ENCODE results near the gene IRF7. TPM values are rescaled to one million over a fixed set of nuclear protein-coding genes. Genes with fewer than 3 reads are reported as not detected.
A peak's percentile ranks its signal among the peaks of the same experiment; 100 is the strongest.

IRF7 gene
- total and polyA plus RNA-seq, 9 of the 15 experiments (the other 6 are each of a cell fraction or from before 2014, with no cell fraction given), result 0.27 to 7.6 (median 1.8) TPM

- 62% methylated on average over 19 of the region's 21 CpGs for WGBS (ENCODE audit: insufficient coverage, low coverage, missing lambda C conversion rate)
- intact Hi-C loops (cut with micrococcal nuclease) (no loop called here), in situ Hi-C loops (cut with MboI) (no loop called here)
- peaks cover 55% of the 10 kb centered on the region; the same call in 2 of the 3 replicates for H3K36me3 ChIP-seq (ENCODE audit: control insufficient read depth, insufficient read depth, low read length)
- peak overlapping the region; percentile 97 to 100 for H3K9ac ChIP-seq (ENCODE audit: insufficient read depth in 1 of 2, low read depth in 2 of 2, low read length in 2 of 2)
- ChIA-PET POLR2A (interaction anchor here (0.6 to 2.0 kb wide), 4 partner anchors 9 to 26 kb away, joined by 3 to 6 read pairs (median 5); no protein-coding TSS in a partner anchor), CTCF (ENCODE audit: low intra/inter-chr PET ratio) (no interaction called here)
- BruUV-seq (replicated peaks), result no TSS peak
- peaks cover 40 to 61% of the 10 kb centered on the region in 2 experiments for H3K4me1 ChIP-seq (replicated peaks in 1 of 2; ENCODE audit: control insufficient read depth in 2 of 2, insufficient read depth in 2 of 2, low read length in 2 of 2)
- peak overlapping the region; percentile 20; the same call in 1 of the 3 replicates for H3K27ac ChIP-seq (ENCODE audit: extremely low read depth, low read depth, low read length)
- peaks cover 85% of the 10 kb centered on the region for H3K79me2 ChIP-seq (ENCODE audit: control insufficient read depth, insufficient read depth, low read length)
- no peak for ATAC-seq
- peaks cover 43% of the 10 kb centered on the region for H4K20me1 ChIP-seq (replicated peaks; ENCODE audit: control insufficient read depth, insufficient read depth, low read length)
- no peak for FAIRE-seq
- H3K9me1 ChIP-seq (ENCODE audit: control insufficient read depth, insufficient read depth, low read length), result peaks cover 16% of the 10 kb centered on the region
- peak overlapping the region; percentile 90 for H3K4me3 ChIP-seq
- DNase-seq (ENCODE audit: extremely low read depth in 1 of 4, low spot score in 3 of 4), result no peak
- TF ChIP-seq CHD2 (IDR thresholded peaks at IDR 0.05; ENCODE audit: low read depth, low read length), result no peak
- TF ChIP-seq SMARCC2 (IDR thresholded peaks at IDR 0.05; ENCODE audit: low read depth), result no peak
- H3K4me2 ChIP-seq (ENCODE audit: insufficient read depth, low read length), result peak overlapping the region; percentile 97
- H3K9me3 ChIP-seq (replicated peaks; ENCODE audit: control insufficient read depth, insufficient read depth, low read depth, low read length), result no peaks in the 10 kb centered on the region
- H3K27me3 ChIP-seq (ENCODE audit: control insufficient read depth in 2 of 2, insufficient read depth in 2 of 2, low read length in 2 of 2), result no peaks in the 10 kb centered on the region
- no peak overlapping the region for H2AFZ ChIP-seq (ENCODE audit: low read depth, low read length)
These were observed 37.3 kb downstream of the IRF7 start for GRCh38 chr11:578276-579035.

GRCh38 chr11:577611-577894 lies 38.2 kb downstream of the IRF7 start:
- intact Hi-C loops (cut with micrococcal nuclease), result no loop called here
- Histone ChIP-seq H4K20me1 (replicated peaks; ENCODE audit: control insufficient read depth, insufficient read depth, low read length) (peaks cover 43% of the 10 kb centered on the region), H3K4me3 (peak overlapping the region; percentile 90), H3K4me1 (replicated peaks in 1 of 2; ENCODE audit: control insufficient read depth in 2 of 2, insufficient read depth in 2 of 2, low read length in 2 of 2) (peaks cover 43 to 69% of the 10 kb centered on the region in 2 experiments), H3K9ac (ENCODE audit: insufficient read depth in 1 of 2, low read depth in 2 of 2, low read length in 2 of 2) (peak overlapping the region; percentile 97 to 100), H3K79me2 (ENCODE audit: control insufficient read depth, insufficient read depth, low read length) (peaks cover 78% of the 10 kb centered on the region), H3K27ac (ENCODE audit: extremely low read depth, low read depth, low read length) (peak overlapping the region; percentile 100; the same call in 2 of the 3 replicates), H3K27me3 (ENCODE audit: control insufficient read depth in 2 of 2, insufficient read depth in 2 of 2, low read length in 2 of 2) (no peaks in the 10 kb centered on the region), H3K4me2 (ENCODE audit: insufficient read depth, low read length) (peak overlapping the region; percentile 97), H3K36me3 (ENCODE audit: control insufficient read depth, insufficient read depth, low read length) (peaks cover 48% of the 10 kb centered on the region; the same call in 2 of the 3 replicates), H2AFZ (ENCODE audit: low read depth, low read length) (no peak overlapping the region), H3K9me1 (ENCODE audit: control insufficient read depth, insufficient read depth, low read length) (peaks cover 16% of the 10 kb centered on the region), H3K9me3 (replicated peaks; ENCODE audit: control insufficient read depth, insufficient read depth, low read depth, low read length) (no peaks in the 10 kb centered on the region)
- BruUV-seq (replicated peaks), result TSS peak; percentile 62
- in situ Hi-C loops (cut with MboI), result no loop called here
- TF ChIP-seq EZH2 (IDR thresholded peaks at IDR 0.05; ENCODE audit: borderline replicate concordance, low read depth, low read length) (no peak), GTF3C2 (IDR thresholded peaks at IDR 0.05; ENCODE audit: borderline replicate concordance, extremely low read depth, insufficient read length) (no peak), CHD1 (IDR thresholded peaks at IDR 0.05; ENCODE audit: low read length) (no peak), ZKSCAN1 (IDR thresholded peaks at IDR 0.05; ENCODE audit: low read depth, low read length) (no peak), ZNF239 (CRISPR knock-in tag; IDR thresholded peaks at IDR 0.05) (no peak), RB1 (IDR thresholded peaks at IDR 0.05; ENCODE audit: low read depth) (no peak), MYBL2 (IDR thresholded peaks at IDR 0.05; ENCODE audit: low read depth) (no peak), MYBL2 (CRISPR knock-in tag; IDR thresholded peaks at IDR 0.05; ENCODE audit: borderline replicate concordance) (no peak), HOXB6 (CRISPR knock-in tag; IDR thresholded peaks at IDR 0.05; ENCODE audit: borderline replicate concordance) (no peak), SIN3A (IDR thresholded peaks at IDR 0.05; ENCODE audit: borderline replicate concordance in 2 of 2, control insufficient read depth in 1 of 2, low read depth in 2 of 2, low read length in 2 of 2) (no peak), ZNF431 (CRISPR knock-in tag; IDR thresholded peaks at IDR 0.05) (no peak)
- DNase-seq (ENCODE audit: extremely low read depth in 1 of 4, low spot score in 3 of 4) (no peak), ATAC-seq (no peak), FAIRE-seq (no peak)
- WGBS (ENCODE audit: insufficient coverage, low coverage, missing lambda C conversion rate), result 14% methylated on average over 6 of the region's 6 CpGs
- ChIA-PET POLR2A (interaction anchor here (1.1 to 2.0 kb wide), 3 partner anchors 8 to 13 kb away, joined by 3 to 6 read pairs (median 5); no protein-coding TSS in a partner anchor), CTCF (ENCODE audit: low intra/inter-chr PET ratio) (no interaction called here)
